ENCODE measurements around the gene IWS1.

DNA sequence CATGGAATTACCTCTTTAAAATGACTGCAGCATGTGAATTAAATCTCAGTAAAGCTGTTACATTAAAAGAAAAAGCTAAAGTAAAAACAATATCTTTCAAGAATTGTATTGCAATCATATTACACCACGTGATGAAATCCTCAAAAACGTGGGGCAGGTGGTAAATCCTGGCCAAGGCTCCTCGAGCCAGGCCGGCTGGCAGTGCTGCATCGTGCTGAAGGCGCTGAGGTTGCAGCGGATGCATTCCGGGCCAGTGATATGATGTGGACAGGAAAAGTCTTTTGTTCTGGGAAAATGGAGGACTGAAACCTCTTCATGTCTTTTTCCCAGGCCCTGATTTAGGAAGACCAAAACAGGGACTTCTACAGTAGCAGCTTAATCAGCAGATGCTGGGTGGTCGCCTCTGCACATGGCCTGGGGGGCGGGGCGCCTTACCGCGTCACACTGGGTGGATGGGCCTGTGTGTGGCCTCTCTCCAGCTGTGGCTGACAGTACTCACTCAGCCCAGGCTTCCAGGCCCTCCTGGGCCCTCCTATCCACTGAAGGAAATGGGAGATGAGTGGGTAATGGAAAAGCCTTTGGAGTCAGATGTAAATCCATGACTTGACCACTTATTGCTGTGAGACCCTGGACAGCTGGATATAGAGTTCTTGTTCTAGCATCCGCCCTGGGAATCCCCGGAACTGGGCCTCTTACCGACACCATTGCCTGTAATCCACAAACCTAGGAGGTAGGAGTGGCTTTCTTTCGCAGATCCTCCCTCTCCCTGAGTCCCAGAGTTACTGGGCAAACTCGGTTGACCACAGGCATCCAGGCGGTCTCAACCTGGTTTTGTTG, 62.9 kb downstream of the IWS1 start:
- TF ChIP-seq, protein P1, sequence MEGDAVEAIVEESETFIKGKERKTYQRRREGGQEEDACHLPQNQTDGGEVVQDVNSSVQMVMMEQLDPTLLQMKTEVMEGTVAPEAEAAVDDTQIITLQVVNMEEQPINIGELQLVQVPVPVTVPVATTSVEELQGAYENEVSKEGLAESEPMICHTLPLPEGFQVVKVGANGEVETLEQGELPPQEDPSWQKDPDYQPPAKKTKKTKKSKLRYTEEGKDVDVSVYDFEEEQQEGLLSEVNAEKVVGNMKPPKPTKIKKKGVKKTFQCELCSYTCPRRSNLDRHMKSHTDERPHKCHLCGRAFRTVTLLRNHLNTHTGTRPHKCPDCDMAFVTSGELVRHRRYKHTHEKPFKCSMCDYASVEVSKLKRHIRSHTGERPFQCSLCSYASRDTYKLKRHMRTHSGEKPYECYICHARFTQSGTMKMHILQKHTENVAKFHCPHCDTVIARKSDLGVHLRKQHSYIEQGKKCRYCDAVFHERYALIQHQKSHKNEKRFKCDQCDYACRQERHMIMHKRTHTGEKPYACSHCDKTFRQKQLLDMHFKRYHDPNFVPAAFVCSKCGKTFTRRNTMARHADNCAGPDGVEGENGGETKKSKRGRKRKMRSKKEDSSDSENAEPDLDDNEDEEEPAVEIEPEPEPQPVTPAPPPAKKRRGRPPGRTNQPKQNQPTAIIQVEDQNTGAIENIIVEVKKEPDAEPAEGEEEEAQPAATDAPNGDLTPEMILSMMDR (IDR thresholded peaks at IDR 0.05 in 2 of 3, conservative IDR thresholded peaks at IDR 0.05 in 1 of 3; ENCODE audit: borderline replicate concordance in 1 of 3, insufficient read depth in 1 of 3, low read depth in 2 of 3, low read length in 2 of 3), result no peak
- TF ChIP-seq EZH2phosphoT487 (IDR thresholded peaks at IDR 0.05; ENCODE audit: borderline replicate concordance), result no peak
- TF ChIP-seq, protein P2, sequence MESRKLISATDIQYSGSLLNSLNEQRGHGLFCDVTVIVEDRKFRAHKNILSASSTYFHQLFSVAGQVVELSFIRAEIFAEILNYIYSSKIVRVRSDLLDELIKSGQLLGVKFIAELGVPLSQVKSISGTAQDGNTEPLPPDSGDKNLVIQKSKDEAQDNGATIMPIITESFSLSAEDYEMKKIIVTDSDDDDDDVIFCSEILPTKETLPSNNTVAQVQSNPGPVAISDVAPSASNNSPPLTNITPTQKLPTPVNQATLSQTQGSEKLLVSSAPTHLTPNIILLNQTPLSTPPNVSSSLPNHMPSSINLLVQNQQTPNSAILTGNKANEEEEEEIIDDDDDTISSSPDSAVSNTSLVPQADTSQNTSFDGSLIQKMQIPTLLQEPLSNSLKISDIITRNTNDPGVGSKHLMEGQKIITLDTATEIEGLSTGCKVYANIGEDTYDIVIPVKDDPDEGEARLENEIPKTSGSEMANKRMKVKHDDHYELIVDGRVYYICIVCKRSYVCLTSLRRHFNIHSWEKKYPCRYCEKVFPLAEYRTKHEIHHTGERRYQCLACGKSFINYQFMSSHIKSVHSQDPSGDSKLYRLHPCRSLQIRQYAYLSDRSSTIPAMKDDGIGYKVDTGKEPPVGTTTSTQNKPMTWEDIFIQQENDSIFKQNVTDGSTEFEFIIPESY (IDR thresholded peaks at IDR 0.05; ENCODE audit: extremely low read depth, insufficient replicate concordance, low read length), result no peak

Measured in HCT116 (cell line).